ENCODE data around the gene USP48. TPM values are rescaled to one million over a fixed set of nuclear protein-coding genes. Genes with fewer than 3 reads are reported as not detected.
"Not testable (repeated sequence)": the region's sequence is repeated elsewhere in the genome, so short reads cannot be mapped to it uniquely, and the experiment has no call there.

The USP48 gene
- total RNA-seq, 1 donor from 2014 or later: 98.1 TPM

DNA sequence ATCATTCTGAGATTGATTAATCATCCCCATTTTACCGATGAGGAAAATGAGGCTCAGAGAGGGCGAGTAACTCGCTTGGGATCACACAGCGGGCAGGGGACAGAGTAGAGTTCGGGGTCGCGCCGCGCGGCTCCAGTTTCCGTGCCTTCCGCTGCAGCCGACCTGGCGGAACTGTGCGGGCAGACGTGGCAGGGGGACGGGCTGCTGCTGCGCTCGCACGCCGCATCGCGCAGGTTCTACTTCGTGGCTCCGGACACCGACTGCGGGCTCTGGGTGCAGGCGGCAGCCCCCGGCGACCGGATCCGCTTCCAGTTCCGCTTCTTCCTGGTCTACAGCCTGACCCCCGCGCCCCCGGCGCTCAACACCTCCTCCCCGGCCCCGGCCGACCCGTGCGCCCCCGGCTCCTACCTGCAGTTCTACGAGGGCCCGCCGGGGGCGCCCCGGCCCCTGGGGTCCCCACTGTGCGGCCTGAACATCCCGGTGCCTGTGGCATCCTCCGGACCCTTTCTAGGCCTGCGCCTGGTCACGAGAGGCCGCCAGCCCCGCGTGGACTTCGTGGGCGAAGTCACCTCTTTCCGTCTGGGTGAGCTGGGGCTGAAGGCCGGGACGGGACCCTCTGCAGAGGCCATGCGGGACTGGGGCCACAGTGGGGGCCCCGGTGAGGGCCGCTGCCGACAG is 31.4 kb upstream of the USP48 start:
- DNase-seq: peak; percentile 24

DNA sequence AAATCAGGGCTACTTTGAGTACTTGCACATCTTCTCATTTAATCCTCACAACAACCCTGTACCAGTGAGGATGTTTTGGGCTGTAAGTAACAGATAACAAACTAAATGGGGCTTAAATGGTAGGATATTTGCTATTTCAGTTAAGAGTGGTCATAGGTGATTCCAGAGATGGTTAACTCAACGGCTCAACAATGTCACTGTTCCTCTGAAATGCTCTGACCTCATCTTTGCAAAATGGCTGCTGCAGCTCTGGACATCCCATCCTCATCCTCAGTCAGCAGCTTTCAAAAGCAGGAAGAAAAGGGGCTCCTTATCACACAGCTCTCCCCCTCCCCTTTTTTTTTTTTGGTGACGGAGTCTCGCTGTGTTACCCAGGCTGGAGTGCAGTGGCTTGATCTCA is 30.6 kb upstream of the USP48 start:
- no peak for DNase-seq

DNA sequence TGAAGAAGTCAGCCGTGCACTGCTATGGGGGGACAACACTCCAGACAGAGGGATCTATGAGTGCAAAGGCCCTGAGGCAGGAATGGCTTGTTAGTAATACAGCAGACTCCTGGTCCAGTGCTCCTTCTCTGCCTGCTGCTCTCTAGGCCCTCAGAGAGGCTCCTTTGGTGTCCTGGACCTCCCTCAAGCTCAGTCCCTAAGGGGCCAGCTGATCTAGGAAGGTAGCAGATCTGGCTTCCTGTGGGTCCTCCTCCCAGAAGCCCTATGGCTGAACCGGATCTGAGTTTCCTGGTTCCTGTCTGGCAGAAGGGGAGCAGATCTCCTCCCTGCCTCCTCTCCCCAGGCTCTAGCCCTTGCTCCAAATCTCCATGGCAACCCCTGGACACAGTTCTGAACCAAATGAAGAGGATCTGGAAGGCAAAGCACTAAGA is 28.9 kb upstream of the USP48 start, which contains the start of gene LDLRAD2:
TSS of gene LDLRAD2 (plus strand) at position 391 of the 431 bp plus-strand sequence. CDS start 187 bp downstream, outside the sequence.
- no peak for DNase-seq

DNA sequence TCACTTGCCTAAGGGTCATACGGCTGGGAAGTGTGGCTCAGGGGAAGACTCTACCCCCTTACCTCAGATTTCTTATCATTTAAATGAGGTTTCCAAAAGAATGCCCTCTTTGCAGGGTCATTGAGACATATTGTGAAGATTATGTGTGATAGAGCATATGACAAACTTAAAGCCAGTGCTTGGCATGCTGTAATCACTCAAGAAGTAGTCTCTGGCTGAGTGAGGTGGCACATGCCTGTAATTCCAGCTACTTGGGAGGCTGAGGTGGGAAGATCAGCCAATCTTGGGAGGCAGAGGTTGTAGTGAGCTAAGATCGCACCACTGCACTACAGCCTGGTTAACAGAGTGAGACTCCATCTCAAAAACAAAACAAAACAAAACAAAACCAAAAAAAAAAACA is 21.6 kb upstream of the USP48 start:
- DNase-seq: no peak

DNA sequence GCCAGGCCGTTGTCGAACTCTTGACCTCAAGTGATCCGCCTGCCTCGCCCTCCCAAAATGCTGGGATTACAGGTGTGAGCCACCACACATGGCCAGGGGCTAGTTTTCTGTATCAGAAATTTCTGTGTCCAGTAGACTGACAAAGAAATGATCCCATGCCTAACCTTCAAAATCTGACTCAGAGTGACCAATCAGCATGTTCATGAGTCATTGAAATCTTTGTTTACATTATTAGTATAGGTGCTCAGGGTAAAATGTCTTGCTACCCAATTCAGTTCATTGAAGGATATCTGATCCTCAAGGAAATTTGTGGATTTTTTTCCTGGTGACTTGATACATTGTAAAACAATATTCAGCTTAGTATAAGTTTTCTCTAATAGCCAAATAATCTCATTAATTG is 18.2 kb upstream of the USP48 start:
- DNase-seq: no peak

DNA sequence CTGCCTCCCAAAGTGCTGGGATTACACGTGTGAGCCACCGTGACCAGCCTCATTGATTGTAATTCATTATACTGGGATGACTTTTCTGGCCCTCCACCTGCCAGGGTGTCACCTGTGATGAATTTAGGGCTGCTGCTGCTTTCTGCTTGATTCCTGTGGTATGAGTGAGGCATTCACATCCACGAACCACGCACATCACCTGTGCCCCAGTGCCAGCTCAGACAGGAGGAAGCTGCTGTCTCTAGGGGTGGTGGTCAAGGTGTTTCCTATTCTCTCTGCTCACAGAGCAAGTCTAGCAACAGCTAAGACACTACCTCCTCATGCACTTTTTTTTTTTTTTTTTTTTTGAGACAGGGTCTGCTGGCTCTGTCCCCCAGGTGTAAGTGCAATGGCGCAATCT is 16.8 kb upstream of the USP48 start:
- no peak for DNase-seq

DNA sequence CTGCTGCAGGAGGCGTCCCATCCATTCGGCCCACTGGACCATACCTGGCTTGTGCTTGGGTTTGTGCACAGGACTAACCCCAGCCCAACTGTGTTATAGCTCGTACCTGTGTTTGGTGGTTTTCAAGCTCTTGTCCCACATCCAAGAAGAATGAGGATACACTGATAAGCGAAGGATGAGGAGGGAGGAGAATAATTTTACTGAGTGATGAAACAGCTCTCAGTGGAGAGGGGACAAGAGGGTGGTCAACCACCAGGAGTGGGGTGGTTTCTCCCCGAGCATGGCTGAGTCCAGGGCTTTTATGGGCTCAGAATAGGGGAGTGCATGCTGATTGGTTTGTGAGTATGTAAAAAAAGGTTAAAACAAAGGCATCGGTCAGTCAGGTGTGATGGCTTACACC is 12.1 kb upstream of the USP48 start:
- no peak for DNase-seq

DNA sequence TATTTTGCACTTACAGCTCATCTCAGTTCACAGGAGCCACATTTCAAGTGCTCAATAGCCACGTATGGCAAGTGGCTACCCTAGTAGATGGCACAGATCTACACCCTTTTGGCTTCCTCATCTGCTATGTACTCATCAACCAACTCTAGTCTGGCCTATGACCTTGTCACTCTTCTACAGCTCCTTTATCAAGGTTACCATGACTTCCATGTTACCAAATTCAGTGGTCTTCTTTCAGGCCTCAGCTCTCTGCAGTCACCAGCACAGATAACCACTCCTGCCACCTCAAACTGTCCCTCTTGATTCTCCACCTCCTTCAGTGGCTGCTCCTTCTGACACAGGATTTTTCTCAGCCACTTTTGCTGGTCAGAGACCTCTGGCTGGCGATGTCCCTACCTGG is 11.7 kb upstream of the USP48 start:
- DNase-seq: no peak

DNA sequence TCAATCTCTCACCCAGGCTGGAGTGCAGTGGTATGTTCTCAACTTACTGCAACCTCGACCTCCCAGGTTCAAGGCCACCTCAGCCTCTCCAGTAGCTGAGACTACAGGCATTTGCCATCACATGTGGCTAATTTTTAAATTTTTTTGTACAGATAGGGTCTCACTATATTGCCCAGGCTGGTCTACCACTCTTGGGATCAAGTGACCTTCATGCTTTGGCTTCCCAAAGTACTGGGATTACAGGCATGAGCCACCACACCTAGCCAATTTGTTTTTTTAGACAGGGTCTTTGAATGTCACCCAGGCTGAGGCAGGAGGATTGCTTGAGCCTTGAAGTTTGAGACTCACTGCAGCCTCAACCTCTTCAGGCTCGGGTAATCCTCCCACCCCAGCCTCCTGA is 10.2 kb upstream of the USP48 start:
- no peak for DNase-seq

DNA sequence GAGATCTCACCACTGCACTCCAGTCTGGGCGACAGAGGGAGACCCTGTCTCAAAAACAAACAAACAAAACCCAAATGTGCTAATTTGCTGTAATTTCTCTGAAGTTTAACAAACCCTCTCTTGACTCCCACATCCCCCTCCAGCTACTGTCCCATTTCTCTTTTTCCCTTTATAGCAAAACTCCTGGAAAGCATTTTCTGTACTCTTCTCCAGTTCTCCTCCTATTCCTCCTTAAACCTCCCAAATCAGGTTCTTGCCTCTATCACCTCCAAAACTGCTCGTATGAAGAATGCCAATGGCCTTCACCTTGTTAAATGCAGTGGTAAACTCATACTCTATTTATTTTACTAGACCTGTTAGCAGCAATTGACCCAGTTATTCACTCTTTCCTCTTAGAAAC is 3.7 kb upstream of the USP48 start:
- no peak for DNase-seq

DNA sequence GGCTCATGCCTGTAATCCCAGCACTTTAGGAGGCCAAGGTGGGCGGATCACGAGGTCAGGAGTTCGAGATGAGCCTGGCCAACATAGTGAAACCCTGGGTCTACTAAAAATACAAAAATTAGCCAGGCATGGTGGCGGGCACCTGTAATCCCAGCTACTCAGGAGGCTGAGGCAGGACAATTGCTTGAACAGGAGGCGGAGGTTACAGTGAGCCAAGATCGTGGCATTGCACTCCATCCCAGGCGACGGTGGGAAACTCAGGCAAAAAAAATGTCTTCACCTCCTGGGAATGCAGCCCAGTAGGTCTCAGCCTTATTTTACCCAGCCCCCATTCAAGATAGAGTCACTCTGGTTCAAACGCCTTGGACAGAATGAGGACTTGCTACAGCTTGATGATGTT is 2.8 kb upstream of the USP48 start:
- not testable (repeated sequence) for DNase-seq

DNA sequence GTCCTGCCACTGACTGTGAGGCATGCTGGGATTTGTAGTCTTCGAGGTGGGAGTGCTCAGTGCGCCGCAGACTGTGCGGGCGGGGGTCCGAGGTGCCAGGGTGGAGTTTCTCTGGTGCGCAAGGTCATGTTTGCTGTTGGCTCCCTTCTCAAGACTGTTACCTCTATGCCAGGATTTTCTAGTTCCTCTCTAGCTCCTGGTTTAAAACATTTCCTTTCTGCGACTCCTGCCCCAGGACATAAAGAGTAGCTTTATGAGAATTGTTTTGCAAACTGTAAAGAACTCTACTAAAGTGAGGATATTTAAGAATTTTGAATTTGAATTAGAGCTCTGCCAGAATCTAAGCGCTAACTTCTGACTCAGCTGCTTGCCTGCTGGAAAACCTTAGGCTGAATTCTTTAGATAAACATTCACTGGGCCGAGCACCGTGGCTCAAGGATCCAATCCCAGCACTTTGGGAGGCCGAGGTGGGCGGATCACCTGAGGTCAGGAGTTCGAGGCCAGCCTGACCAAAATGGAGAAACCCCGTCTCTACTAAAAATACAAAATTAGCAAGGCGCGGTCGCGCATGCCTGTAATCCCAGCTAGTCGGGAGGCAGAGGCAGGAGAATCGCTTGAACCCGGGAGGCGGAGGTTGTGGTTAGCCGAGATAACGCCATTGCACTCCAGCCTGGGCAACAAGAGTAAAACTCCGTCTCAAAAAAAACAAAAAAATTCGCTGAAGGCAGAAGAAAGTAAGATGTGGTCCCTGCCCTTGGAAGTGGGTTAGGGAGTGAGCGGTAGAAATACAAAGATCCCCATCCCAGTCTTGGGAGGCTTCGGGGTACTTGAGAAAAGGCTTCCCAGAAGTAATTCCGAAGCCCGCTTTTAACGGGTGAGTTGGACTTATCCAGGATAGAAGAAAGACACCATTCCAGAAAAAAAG is 992 bp upstream of the USP48 start:
- no peak for DNase-seq

DNA sequence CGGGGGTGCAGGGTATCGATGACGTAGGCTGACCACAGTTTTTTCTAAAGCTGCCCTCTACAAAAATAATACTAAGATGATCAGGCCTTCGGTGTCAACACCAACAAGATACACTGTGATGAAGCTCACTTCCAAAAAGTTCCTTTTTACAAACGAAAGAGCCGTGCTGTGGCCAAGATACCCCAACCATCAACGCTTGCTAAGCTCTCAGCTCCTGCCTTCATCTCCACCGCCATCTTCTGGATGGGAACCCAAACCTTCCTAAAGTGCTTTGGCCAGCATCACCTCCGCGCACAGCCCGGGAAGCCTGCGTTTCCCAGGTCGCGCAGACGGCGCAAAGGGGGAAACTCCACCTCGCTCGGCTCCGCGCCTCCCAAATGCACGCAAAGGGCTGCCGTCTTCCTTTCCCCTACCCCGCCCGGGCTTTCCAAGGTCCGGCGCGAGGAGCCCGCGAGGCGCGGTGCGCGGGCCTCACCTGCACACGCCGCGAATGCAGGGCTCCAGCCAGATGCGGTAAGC is 541 bp downstream of the USP48 start:
- peak; percentile 74 for DNase-seq

DNA sequence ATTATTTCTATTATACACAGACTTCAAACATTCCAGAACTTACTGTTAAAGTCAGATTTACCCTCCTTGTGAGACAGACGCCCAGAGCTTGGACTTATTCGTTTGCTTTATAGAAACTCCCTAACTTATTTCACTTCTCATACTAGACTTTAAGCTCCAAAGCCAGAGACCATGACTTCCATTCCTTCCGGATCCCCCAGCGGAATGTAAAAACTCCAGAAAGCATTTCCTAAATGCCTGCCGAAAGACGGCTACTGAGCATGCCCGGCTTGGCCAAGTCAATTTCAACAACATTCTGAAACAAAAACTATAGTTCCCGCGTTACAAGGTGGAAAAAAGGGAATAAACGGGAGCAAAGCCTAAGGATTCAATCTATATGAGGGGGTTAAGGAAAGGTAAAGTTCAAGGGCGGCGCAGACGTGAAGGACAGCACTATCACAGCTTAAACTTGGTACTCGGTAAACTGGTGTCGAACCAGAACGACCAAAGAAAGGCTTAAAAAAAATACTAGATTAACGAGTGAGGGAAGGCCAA is 1.1 kb downstream of the USP48 start:
- DNase-seq: peak; percentile 60

DNA sequence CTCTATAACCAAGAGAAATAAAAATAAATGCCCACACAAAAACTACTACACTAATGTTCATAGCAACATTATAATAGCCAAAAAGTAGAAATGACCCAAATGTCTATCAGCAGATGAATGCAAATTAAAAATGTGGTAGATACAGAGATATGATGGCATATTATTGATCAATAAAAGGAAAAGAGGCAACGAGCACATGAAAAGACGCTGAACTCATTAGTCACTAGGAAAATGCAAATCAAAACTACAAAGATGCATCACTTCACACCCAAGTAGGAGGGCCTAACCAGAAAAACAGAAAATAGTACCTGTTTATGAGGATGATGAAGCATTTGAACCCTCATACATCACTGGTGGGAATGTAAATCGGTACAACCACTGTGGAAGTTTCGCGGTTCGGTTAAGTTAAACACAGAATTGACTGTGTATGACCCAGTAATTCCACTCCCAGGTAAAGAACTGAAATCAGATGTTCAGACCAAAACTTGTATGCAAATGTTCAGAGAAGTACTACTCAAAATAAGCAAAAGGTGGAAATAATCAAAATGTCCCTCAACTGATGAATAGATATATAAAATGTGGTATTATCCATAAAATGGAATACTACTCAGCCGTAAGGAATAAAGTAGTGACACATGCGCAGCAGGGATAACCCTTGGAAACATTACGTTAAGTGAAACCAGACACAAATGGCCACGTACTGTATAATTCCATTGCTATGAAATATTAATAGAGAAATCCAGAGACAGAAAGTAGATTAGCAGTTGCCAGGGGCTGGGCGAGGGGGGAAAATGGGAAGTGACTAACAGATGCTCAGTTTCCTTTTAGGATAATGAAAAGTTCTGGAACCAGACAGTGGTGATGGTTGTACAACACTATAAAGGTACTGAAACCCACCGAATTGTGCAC is 3.1 kb downstream of the USP48 start:
- no peak for DNase-seq

DNA sequence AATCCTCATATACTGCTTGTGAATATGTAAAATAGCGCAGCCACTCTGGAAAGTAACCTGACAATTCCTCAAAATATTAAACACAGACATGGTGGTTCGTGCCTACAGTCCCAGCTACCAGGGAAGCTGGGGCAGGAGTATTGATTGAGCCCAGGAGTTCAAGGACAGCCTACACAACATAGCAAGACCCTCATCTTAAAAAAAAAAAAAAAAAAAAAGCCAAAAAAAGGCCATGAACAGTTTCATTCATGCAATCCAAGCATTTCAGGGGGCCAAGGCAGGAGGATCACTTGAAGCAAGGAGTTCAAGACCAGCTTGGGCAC is 4.6 kb downstream of the USP48 start:
- DNase-seq: no peak

DNA sequence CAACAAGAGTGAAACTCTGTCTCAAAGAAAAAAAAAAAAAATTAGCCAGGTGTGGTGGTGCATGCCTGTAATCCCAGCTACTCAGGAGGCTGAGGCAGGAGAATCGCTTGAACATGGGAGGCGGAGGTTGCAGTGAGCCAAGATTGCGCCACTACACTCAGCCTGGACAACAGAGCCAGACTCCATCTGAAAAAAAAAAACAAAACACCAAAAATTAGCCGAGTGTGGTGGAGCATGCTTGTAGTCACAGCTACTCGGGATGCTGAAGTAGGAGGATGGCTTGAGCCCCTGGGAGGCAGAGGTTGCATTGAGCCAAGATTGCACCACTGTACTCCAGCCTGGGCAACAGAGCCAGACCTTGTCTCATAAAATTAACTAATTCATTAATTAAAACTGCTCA is 6.0 kb downstream of the USP48 start:
- not testable (repeated sequence) for DNase-seq

DNA sequence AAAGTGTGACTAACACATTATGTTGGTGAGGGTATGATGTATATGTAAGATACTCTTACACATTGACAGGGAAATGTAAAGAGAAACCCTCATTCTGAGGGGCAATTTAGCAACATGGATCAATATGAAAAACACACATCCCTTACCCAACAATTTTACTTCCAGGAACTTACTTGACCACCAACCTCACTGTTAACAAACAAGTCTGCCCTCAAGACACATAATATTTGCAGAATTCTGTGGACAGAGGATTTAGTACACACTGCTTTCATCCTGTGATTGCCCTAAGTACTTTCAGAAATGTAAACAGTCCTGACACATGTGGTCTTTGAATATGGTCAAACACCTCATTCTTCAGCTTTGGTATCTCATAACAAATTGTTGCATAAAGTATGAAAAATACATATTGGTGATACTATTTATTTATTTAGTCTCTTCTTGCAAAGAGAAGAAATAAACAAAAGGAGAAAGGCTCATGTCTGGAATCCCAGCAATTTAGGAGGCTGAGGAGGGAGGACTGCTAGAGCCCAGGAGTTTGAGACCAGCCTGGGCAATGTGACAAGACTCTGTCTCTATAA is 6.9 kb downstream of the USP48 start:
- DNase-seq: no peak

DNA sequence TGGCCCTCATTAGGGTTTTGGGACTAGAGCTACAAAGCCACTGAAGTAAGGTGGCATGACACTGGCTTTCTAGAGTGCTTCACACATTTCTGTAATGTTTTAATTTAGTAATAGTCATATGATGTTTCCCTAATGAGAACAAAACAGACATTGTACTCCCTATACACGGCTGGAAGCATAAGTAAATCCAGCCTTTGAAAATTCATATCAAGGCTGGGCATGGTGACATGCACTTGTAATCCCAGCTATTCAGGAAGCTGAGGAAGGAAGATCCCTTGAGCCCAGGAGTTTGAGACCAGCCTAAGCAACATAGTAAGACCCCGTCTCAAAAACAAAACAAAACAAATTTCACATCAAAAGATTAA is 7.4 kb downstream of the USP48 start:
- no peak for DNase-seq

DNA sequence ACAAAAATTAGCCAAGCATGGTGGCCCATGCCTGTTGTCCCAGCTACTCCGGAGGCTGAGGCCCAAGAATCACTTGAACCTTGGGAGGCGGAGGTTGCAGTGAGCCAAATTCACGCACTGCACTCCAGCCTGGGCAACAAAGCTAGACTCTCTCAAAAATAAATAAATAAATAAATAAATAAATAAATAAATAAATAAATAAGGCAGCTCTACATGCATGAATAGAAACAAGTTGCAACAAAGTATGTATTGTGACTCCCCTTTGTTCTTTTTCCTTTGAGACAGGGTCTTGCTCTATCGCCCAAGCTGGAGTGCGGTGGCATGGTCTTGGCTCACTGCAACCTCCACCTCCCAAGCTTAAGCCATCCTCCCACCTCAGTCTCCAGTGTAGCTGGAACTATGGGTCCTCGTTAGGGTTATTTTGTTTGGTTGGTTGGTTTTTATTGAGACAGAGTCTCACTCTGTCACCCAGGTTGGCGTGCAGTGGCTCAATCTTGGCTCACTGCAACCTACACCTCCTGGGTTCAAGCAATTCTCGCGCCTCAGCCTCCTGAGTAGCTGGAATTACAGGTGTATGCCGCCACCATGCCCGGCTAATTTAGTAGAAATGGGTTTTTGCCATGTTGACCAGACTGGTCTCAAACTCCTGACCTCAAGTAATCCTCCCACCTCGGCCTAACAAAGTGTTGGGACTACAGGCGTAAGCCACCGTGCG is 8.0 kb downstream of the USP48 start:
- DNase-seq: no peak

DNA sequence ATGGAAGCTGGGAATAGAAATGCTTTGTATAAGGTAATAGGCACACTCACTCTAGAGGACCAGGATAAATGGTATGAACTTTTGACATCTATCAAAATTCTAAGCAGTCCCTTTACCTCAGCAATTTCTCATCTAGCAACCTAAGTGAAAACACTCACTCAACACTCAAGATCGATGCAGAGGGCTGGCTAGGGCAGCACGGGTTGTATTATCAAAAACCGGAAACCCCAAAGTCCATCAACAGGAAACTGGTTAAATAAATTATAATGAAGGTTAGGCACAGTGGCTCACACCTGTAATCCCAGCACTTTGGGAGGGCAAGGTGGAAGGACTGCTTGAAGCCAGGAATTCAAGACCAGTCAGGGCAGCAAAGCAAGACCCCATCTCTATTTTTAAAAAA is 9.4 kb downstream of the USP48 start:
- no peak for DNase-seq

Data from tongue (tissue), 2 donors.